Liver (tissue), 9 donors: ENCODE measurements around the gene DPP7. TPM values are rescaled to one million over a fixed set of nuclear protein-coding genes. Genes with fewer than 3 reads are reported as not detected.

Experiments used
- DNase-seq: peaks from one replicate; pipeline ENCODE4 v3.0.0-alpha.2; 2017; ENCODE audit warnings: low spot score
- H3K27ac ChIP-seq, 2 donors: one replicate each; pipeline ENCODE4 v1.7.0; 2013; ENCODE audit warnings: inconsistent platforms in 2 of 2, low read length in 2 of 2, control low read depth in 1 of 2, low read depth in 1 of 2, mild to moderate bottlenecking in 1 of 2
- H3K27me3 ChIP-seq, 4 donors: one replicate each; pipeline versions ENCODE4 v1.6.1 to v1.7.0; 2013; ENCODE audit warnings: low read length in 3 of 4, inconsistent platforms in 1 of 4, mild to moderate bottlenecking in 1 of 4, moderate library complexity in 1 of 4; ENCODE audit not compliant: control insufficient read depth in 4 of 4, insufficient read depth in 4 of 4
- H3K36me3 ChIP-seq, 4 donors: one replicate each; pipeline versions ENCODE4 v1.6.1 to v1.7.0; 2013; ENCODE audit warnings: low read length in 3 of 4, mild to moderate bottlenecking in 3 of 4, low read depth in 1 of 4, moderate library complexity in 1 of 4; ENCODE audit not compliant: control insufficient read depth in 4 of 4, insufficient read depth in 3 of 4
- H3K4me1 ChIP-seq, 4 donors: one replicate each; pipeline versions ENCODE4 v1.6.1 to v1.7.0; 2013; ENCODE audit warnings: low read length in 3 of 4, mild to moderate bottlenecking in 3 of 4, moderate library complexity in 1 of 4; ENCODE audit not compliant: control insufficient read depth in 4 of 4, insufficient read depth in 4 of 4
- H3K4me3 ChIP-seq, 3 donors: one replicate each; pipeline versions ENCODE4 v1.6.1 to v1.7.0; 2013; ENCODE audit warnings: low read length in 3 of 3, control low read depth in 1 of 3, low read depth in 1 of 3, mild to moderate bottlenecking in 1 of 3
- H3K9ac ChIP-seq, 2 donors: one replicate each; pipeline ENCODE4 v1.7.0; 2013; ENCODE audit warnings: low read length in 2 of 2, mild to moderate bottlenecking in 2 of 2, moderate library complexity in 2 of 2, control low read depth in 1 of 2, low read depth in 1 of 2
- H3K9me3 ChIP-seq, 4 donors: one replicate each; pipeline versions ENCODE4 v1.6.1 to v1.7.0; 2013; ENCODE audit warnings: low read length in 3 of 4; ENCODE audit not compliant: control insufficient read depth in 4 of 4
- EGR1 ChIP-seq, 2 donors: IDR thresholded peaks; 2 replicates each; pipeline ENCODE4 v1.6.1; 2016 to 2018; ENCODE audit warnings: antibody characterized with exemption in 2 of 2, low read depth in 2 of 2
- FOXA1 ChIP-seq: IDR thresholded peaks from 2 replicates; pipeline ENCODE4 v1.6.1; 2016; ENCODE audit warnings: antibody characterized with exemption
- FOXA2 ChIP-seq: IDR thresholded peaks from 2 replicates; pipeline ENCODE4 v1.6.1; 2016; ENCODE audit warnings: antibody characterized with exemption
- HNF4A ChIP-seq, 2 donors: conservative IDR thresholded peaks; 2 replicates each; pipeline ENCODE4 v1.6.1; 2016; ENCODE audit warnings: antibody characterized with exemption in 2 of 2, mild to moderate bottlenecking in 2 of 2
- HNF4G ChIP-seq: IDR thresholded peaks from 2 replicates; pipeline ENCODE4 v1.6.1; 2016; ENCODE audit warnings: antibody characterized with exemption
- NR2F2 ChIP-seq: IDR thresholded peaks from 2 replicates; pipeline ENCODE4 v1.6.1; 2016; ENCODE audit warnings: antibody characterized with exemption
- REST ChIP-seq: IDR thresholded peaks from 2 replicates; pipeline ENCODE4 v1.6.1; 2016; ENCODE audit warnings: antibody characterized with exemption, mild to moderate bottlenecking
- RXRA ChIP-seq, 2 donors: IDR thresholded peaks; 2 replicates each; pipeline ENCODE4 v1.6.1; 2017 to 2018; ENCODE audit warnings: antibody characterized with exemption in 2 of 2, mild to moderate bottlenecking in 1 of 2
- TAF1 ChIP-seq: conservative IDR thresholded peaks from 2 replicates; pipeline ENCODE4 v1.6.1; 2016; ENCODE audit warnings: antibody characterized with exemption, mild to moderate bottlenecking
- YY1 ChIP-seq: IDR thresholded peaks from 2 replicates; pipeline ENCODE4 v1.6.1; 2016; ENCODE audit warnings: antibody characterized with exemption, mild to moderate bottlenecking
- ZBTB33 ChIP-seq: IDR thresholded peaks from 2 replicates; pipeline ENCODE4 v1.6.1; 2016; ENCODE audit warnings: antibody characterized with exemption
- WGBS: extraction: QIAGEN DNeasy Blood & Tissue Kit; methylation state at CpG from one replicate; pipeline ENCODE4 v1.1.7; 2013; 5-methylcytosine and 5-hydroxymethylcytosine counted together
- polyA plus RNA-seq, 2 donors: library from polyadenylated mRNA; stranded (reverse) in 1 of 2; unstranded in 1 of 2; fragments of 200-250 nt in 1 of 2; fragments of >200 nt in 1 of 2; fragmentation: Nextera tagmentation in 1 of 2; extraction: Ambion mirVana in 1 of 2; gene quantifications; one replicate each; pipeline versions ENCODE4 v1.2.1 to v1.2.3, GENCODE V29; 2013 to 2015
- total RNA-seq, 2 donors: library from RNA; depleted of rRNA; stranded (reverse); fragments of >200 nt; gene quantifications; one replicate each; pipeline ENCODE4 v1.2.3, GENCODE V29; 2014
- donor health status: healthy.
- donor health status: healthy.
- donor health status: healthy.
- donor health status: healthy.
- donor health status: healthy.

Gene DPP7
- total and polyA plus RNA-seq, 4 donors, result 25.0 to 71.1 (median 50.7) TPM

- WGBS, result 83% methylated on average over 9 of the region's 9 CpGs
- no peak overlapping the region for H3K9ac ChIP-seq
- no peaks in the 10 kb centered on the region for H3K36me3 ChIP-seq
- no peaks in the 10 kb centered on the region for H3K9me3 ChIP-seq
- peaks cover 0 to 6% (median under 1%) of the 10 kb centered on the region in 4 donors for H3K27me3 ChIP-seq
- DNase-seq, result no peak
- H3K27ac ChIP-seq, result no peak overlapping the region
- no peak for TF ChIP-seq RXRA (IDR thresholded peaks at IDR 0.05)
- no peak for TF ChIP-seq YY1
- TF ChIP-seq NR2F2, result no peak
- TF ChIP-seq HNF4G, result no peak
- TF ChIP-seq FOXA1, result no peak
- H3K4me3 ChIP-seq, result no peak overlapping the region
- peaks cover 5 to 20% (median 11%) of the 10 kb centered on the region in 4 donors for H3K4me1 ChIP-seq
Measured at GRCh38 chr9:137084526-137084925, 30.0 kb downstream of the DPP7 start.

- TF ChIP-seq EGR1 (IDR thresholded peaks at IDR 0.05; ENCODE audit: low read depth in 2 of 2) (no peak), YY1 (no peak), HNF4G (no peak), NR2F2 (no peak), TAF1 (no peak), HNF4A (conservative IDR thresholded peaks at IDR 0.05) (no peak), ZBTB33 (no peak), FOXA1 (no peak), RXRA (IDR thresholded peaks at IDR 0.05) (no peak)
- WGBS, result 86% methylated on average over 12 of the region's 12 CpGs
- Histone ChIP-seq H3K4me3 (no peak overlapping the region), H3K27me3 (peaks cover 0 to 6% (median 3%) of the 10 kb centered on the region in 4 donors), H3K36me3 (peaks cover 0 to 2% (median 0%) of the 10 kb centered on the region in 4 donors), H3K4me1 (peaks cover 6 to 24% (median 13%) of the 10 kb centered on the region in 4 donors), H3K9ac (no peak overlapping the region), H3K9me3 (no peaks in the 10 kb centered on the region), H3K27ac (no peak overlapping the region)
- no peak for DNase-seq
Measured at GRCh38 chr9:137083394-137084004, 31.0 kb downstream of the DPP7 start.

GRCh38 chr9:137082925-137083290 is 31.6 kb downstream of the DPP7 start:
- Histone ChIP-seq H3K4me1 (peaks cover 6 to 28% (median 16%) of the 10 kb centered on the region in 4 donors), H3K27ac (no peak overlapping the region), H3K9me3 (no peaks in the 10 kb centered on the region), H3K36me3 (peaks cover 0 to 2% (median 0%) of the 10 kb centered on the region in 4 donors), H3K4me3 (no peak overlapping the region), H3K27me3 (peaks cover 0 to 6% (median 3%) of the 10 kb centered on the region in 4 donors), H3K9ac (no peak overlapping the region)
- DNase-seq, result no peak
- no peak for TF ChIP-seq FOXA2
- no peak for TF ChIP-seq REST
- TF ChIP-seq NR2F2, result no peak
- 83% methylated on average over 8 of the region's 8 CpGs for WGBS
